Fibroblast of lung (primary cell): ENCODE results near the gene CEP250. TPM values are rescaled to one million over a fixed set of nuclear protein-coding genes. Genes with fewer than 3 reads are reported as not detected.
A peak's percentile ranks its signal among the peaks of the same experiment; 100 is the strongest.

Experiments used
- DNase-seq, 2 donors: peaks; one replicate each; pipeline versions ENCODE4 v3.0.0 to v3.0.0-alpha.2; 2010; ENCODE audit warnings: low read depth in 2 of 2
- H2AFZ ChIP-seq: 2 replicates; pipeline ENCODE4 v1.5.1; 2012; ENCODE audit warnings: low read length, control low read depth, inconsistent platforms
- H3K27ac ChIP-seq: 2 replicates; pipeline ENCODE4 v1.5.1; 2011; ENCODE audit warnings: low read length, control low read depth; ENCODE audit not compliant: insufficient read depth
- H3K27me3 ChIP-seq: 2 replicates; pipeline ENCODE4 v1.5.1; 2011; ENCODE audit warnings: mild to moderate bottlenecking, low read length; ENCODE audit not compliant: control insufficient read depth, insufficient read depth
- H3K36me3 ChIP-seq: 2 replicates; pipeline ENCODE4 v1.5.1; 2011; ENCODE audit warnings: low read length; ENCODE audit not compliant: control insufficient read depth, insufficient read depth
- H3K4me1 ChIP-seq: 2 replicates; pipeline ENCODE4 v1.5.1; 2011; ENCODE audit warnings: low read length; ENCODE audit not compliant: control insufficient read depth, insufficient read depth; ENCODE audit errors: extremely low read depth
- H3K4me2 ChIP-seq: 2 replicates; pipeline ENCODE4 v1.5.1; 2011; ENCODE audit warnings: low read length, control low read depth; ENCODE audit not compliant: insufficient read depth; ENCODE audit errors: extremely low read depth
- H3K4me3 ChIP-seq, 4 experiments: fragments of 200-600 bp in 1 of 4; sonication (generic) in 1 of 4; replicated peaks in 1 of 4; 2 replicates each; pipeline ENCODE4 v1.5.1; 2011 to 2016; ENCODE audit warnings: low read length in 4 of 4, low read depth in 3 of 4, mild to moderate bottlenecking in 3 of 4, control low read depth in 2 of 4, inconsistent platforms in 1 of 4, mixed read lengths in 1 of 4; ENCODE audit not compliant: insufficient read depth in 1 of 4; ENCODE audit errors: control extremely low read depth in 1 of 4
- H3K79me2 ChIP-seq: 2 replicates; pipeline ENCODE4 v1.5.1; 2012; ENCODE audit warnings: mild to moderate bottlenecking, low read length, inconsistent platforms; ENCODE audit not compliant: control insufficient read depth, insufficient read depth
- H3K9ac ChIP-seq: 2 replicates; pipeline ENCODE4 v1.5.1; 2011; ENCODE audit warnings: mild to moderate bottlenecking, low read length, control low read depth; ENCODE audit not compliant: insufficient read depth
- H3K9me3 ChIP-seq: 2 replicates; pipeline ENCODE4 v1.5.1; 2012; ENCODE audit warnings: low read depth, low read length; ENCODE audit not compliant: control insufficient read depth, insufficient read depth
- H4K20me1 ChIP-seq: 2 replicates; pipeline ENCODE4 v1.5.1; 2011; ENCODE audit warnings: low read length; ENCODE audit not compliant: control insufficient read depth, insufficient read depth; ENCODE audit errors: extremely low read depth
- CTCF ChIP-seq, 2 donors: IDR thresholded peaks in 1 of 2; conservative IDR thresholded peaks in 1 of 2; 1 replicate in 1 of 2; 2 replicates in 1 of 2; pipeline ENCODE4 v1.5.1; 2011 to 2012; ENCODE audit warnings: low read length in 2 of 2, control low read depth in 1 of 2, inconsistent platforms in 1 of 2, low read depth in 1 of 2, mild to moderate bottlenecking in 1 of 2
- EZH2 ChIP-seq: IDR thresholded peaks from 2 replicates; pipeline ENCODE4 v1.5.1; 2012; ENCODE audit warnings: low read length, control low read depth, mild to moderate bottlenecking; ENCODE audit errors: missing control alignments
- polyA plus RNA-seq, 2 donors: library from polyadenylated mRNA; depleted of rRNA in 1 of 2; stranded (reverse) in 1 of 2; unstranded in 1 of 2; fragments of >200 nt; gene quantifications; 2 replicates each; pipeline ENCODE4 v1.2.1, GENCODE V29; 2011 to 2012; ENCODE audit warnings: missing spikeins in 1 of 2
- total RNA-seq: library from RNA; depleted of rRNA; stranded (reverse); fragments of >200 nt; gene quantifications from 2 replicates; pipeline ENCODE4 v1.2.1, GENCODE V29; 2014

The CEP250 gene
- total and polyA plus RNA-seq, 2 donors (not counting 1 experiment from before 2014, with no cell fraction given), result 11.3 to 45.9 TPM

GRCh38 chr20:35492352-35492751 lies 37.0 kb downstream of the CEP250 start:
- H3K4me2 ChIP-seq, result no peak overlapping the region
- H3K36me3 ChIP-seq, result peaks cover 33% of the 10 kb centered on the region
- no peak for DNase-seq
- H3K79me2 ChIP-seq, result no peaks in the 10 kb centered on the region
- no peaks in the 10 kb centered on the region for H3K27me3 ChIP-seq
- H4K20me1 ChIP-seq, result no peaks in the 10 kb centered on the region
- H3K4me3 ChIP-seq, result no peak overlapping the region
- TF ChIP-seq CTCF (conservative IDR thresholded peaks at IDR 0.05 in 1 of 2, IDR thresholded peaks at IDR 0.05 in 1 of 2; ENCODE audit: low read depth in 1 of 2, low read length in 2 of 2) (no peak), EZH2 (no peak)
- H3K9ac ChIP-seq, result no peak overlapping the region
- H3K27ac ChIP-seq, result no peak overlapping the region
- peaks cover 2% of the 10 kb centered on the region for H3K4me1 ChIP-seq
- H2AFZ ChIP-seq, result no peak overlapping the region
- no peaks in the 10 kb centered on the region for H3K9me3 ChIP-seq

GRCh38 chr20:35496481-35496880 lies 41.1 kb downstream of the CEP250 start:
- peaks cover 29% of the 10 kb centered on the region for H3K36me3 ChIP-seq

GRCh38 chr20:35497320-35497719 lies 41.9 kb downstream of the CEP250 start:
- peaks cover 32% of the 10 kb centered on the region for H3K36me3 ChIP-seq
- H3K9ac ChIP-seq, result no peak overlapping the region
- H3K27me3 ChIP-seq, result no peaks in the 10 kb centered on the region
- H3K9me3 ChIP-seq, result no peaks in the 10 kb centered on the region
- H3K4me1 ChIP-seq, result peaks cover 2% of the 10 kb centered on the region
- no peak overlapping the region for H3K4me2 ChIP-seq
- H4K20me1 ChIP-seq, result no peaks in the 10 kb centered on the region
- DNase-seq, result no peak
- no peak overlapping the region for H3K4me3 ChIP-seq
- peak overlapping the region; percentile 13 for H3K27ac ChIP-seq
- H2AFZ ChIP-seq, result no peak overlapping the region
- TF ChIP-seq EZH2 (no peak), CTCF (conservative IDR thresholded peaks at IDR 0.05 in 1 of 2, IDR thresholded peaks at IDR 0.05 in 1 of 2; ENCODE audit: low read depth in 1 of 2, low read length in 2 of 2) (no peak)
- H3K79me2 ChIP-seq, result no peaks in the 10 kb centered on the region

More at GRCh38 chr20:35496481-35496880, 41.1 kb downstream of the CEP250 start:
- Histone ChIP-seq H3K4me2 (no peak overlapping the region), H3K4me3 (no peak overlapping the region), H3K9me3 (no peaks in the 10 kb centered on the region), H3K27ac (no peak overlapping the region), H4K20me1 (no peaks in the 10 kb centered on the region), H3K4me1 (peaks cover 2% of the 10 kb centered on the region), H2AFZ (no peak overlapping the region), H3K9ac (no peak overlapping the region), H3K27me3 (no peaks in the 10 kb centered on the region), H3K79me2 (no peaks in the 10 kb centered on the region)
- TF ChIP-seq EZH2 (no peak), CTCF (conservative IDR thresholded peaks at IDR 0.05 in 1 of 2, IDR thresholded peaks at IDR 0.05 in 1 of 2; ENCODE audit: low read depth in 1 of 2, low read length in 2 of 2) (no peak)
- no peak for DNase-seq
